NCI-H1694 (cell line): ENCODE data around the gene CIBAR2.
A peak's percentile ranks its signal among the peaks of the same experiment; 100 is the strongest.

ENCODE experiments used
- DNase-seq: peaks from one replicate; lab custom pipeline; 2025; lab: John Stamatoyannopoulos, UW

Gene CIBAR2

DNA sequence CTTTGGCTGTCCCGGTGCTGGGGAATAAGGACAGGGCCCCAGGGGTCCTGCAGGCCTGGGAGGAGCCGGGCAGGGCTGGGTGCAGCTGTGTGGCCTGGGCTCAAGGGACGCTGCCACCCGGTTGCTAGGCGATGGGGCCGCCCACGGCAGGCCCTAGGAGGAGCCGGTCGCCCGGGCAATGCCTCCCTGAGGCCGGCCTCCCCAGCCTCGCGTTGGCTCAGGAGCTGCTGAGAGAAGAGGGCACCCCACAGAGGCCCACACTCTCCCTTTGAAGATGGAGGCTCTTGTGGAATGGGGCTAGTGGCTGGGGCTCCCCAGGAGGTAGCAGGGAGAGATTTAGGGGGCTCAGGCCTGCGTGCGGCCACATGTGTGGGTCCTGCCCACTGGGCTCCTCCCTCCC lies at the start of gene CIBAR2:
Gene CIBAR2 (minus strand): TSS at position 109 of the 400 bp plus-strand sequence. CDS start 120 bp downstream, outside the sequence.
- DNase-seq: no peak

- DNase-seq: no peak
Measured at GRCh38 chr16:85159179-85159980, 47.1 kb upstream of the CIBAR2 start.

DNA sequence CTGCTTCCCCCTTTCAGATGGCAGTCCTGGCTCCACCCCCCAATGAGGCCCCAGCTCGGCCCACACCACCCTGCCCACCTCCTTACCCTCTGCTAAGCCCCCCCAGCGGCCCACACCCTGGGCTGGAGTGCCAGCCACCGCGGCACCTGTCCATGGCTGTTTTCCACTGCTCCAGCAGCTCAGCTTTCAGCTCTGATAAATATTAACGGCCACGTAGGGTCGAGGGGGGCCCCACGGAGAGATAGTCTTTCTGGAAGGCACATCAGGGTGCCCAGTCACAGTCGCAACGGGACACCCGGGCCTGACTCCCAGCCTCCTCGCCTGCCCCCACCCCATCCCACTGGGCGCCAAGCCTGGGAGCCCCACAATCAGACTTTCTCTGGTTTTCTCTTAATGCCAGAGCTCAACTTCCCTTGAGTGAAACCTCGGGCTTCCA lies 46.5 kb upstream of the CIBAR2 start:
- DNase-seq: no peak

GRCh38 chr16:85157813-85158742 lies 45.8 kb upstream of the CIBAR2 start:
- no peak for DNase-seq

- DNase-seq: no peak
Measured at GRCh38 chr16:85157372-85157771, 45.1 kb upstream of the CIBAR2 start.

DNA sequence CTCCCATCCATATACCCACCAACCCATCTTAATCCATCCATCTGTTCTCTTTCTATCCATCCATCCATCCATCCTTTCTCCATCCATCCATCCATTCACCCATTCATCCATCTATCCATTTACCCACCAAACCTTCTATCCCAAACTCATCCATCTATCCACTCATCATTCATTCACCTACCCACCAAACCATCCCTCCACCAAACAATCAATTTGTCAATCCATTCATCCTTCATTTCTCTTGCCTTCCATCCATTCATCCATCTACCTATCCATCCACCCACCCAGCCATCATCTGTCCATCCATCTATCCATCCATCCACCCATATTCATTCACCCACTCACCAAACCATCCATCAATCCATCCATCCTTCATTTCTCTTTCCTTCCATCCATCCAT lies 44.6 kb upstream of the CIBAR2 start:
- no peak for DNase-seq

- no peak for DNase-seq
Measured at GRCh38 chr16:85156440-85156839, 44.2 kb upstream of the CIBAR2 start.

DNA sequence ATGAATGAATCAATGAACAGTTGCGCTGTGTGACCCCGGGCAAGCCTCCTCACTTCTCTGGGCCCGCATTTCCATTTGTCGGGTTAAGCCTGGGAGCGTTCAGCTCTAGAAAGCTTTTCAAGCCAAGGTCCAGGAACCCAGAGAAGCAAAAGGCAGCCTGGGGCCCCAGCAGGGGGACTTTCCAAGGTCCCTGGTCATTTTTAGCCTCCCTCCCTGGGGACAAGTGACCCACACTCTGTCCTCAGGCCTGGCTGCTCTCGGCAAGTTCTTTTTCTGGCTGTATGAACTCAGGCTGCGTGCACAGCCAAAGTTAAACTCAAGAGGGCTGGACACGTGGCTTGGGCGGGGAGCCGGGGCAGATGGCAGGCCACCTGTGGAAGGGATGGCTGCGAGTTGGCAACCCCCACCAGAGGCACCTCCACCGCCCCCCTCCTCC lies 41.4 kb upstream of the CIBAR2 start:
- DNase-seq: no peak

DNA sequence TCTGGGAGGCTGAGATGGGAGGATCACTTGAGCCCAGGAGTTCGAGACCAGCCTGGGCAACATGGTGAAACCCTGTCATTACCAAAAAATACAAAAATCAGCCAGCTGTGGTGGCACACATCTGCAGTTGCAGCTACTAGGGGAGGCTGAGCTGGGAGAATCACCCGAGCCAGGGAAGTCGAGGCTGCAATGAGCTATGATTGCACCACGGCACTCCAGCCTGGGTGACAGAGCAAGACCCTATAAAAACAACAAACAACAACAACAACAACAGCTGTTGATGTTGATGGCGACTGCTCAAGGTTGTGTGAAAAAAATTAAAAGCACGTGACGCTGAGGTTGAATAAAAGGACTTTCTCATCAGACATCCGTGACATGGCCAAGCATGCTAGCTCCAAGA lies 40.8 kb upstream of the CIBAR2 start:
- DNase-seq: no peak

DNA sequence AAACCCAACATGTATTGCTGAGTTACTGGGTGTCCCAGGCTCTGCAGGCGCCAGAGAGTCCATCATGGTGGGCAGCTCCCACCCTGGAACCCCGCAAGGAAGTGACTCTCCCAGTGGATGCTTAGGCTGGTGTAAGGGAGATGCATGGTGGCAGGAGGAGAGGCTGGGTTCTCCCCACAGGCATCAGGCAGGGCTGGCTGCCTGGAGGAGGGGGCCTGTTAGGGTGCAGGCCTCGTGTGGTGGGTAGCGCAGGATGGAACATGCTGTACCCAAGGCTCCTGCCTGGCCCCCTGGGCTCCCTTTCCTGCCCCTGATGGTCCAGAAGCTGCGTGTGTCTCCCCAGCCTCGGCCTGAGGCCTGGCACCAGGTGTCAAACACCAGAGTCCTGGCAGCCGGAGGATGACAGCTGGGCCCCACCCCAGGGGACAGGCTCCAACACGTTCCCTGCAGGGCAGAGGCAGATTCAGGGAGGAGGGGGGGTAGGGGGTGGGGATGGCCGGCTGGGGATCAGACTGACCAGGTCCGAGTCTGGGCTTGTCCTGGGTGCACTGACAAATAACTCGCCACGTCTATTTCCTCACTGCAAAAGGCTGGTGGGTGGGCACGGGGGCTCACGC lies 40.2 kb upstream of the CIBAR2 start:
- peak; percentile 40 for DNase-seq

DNA sequence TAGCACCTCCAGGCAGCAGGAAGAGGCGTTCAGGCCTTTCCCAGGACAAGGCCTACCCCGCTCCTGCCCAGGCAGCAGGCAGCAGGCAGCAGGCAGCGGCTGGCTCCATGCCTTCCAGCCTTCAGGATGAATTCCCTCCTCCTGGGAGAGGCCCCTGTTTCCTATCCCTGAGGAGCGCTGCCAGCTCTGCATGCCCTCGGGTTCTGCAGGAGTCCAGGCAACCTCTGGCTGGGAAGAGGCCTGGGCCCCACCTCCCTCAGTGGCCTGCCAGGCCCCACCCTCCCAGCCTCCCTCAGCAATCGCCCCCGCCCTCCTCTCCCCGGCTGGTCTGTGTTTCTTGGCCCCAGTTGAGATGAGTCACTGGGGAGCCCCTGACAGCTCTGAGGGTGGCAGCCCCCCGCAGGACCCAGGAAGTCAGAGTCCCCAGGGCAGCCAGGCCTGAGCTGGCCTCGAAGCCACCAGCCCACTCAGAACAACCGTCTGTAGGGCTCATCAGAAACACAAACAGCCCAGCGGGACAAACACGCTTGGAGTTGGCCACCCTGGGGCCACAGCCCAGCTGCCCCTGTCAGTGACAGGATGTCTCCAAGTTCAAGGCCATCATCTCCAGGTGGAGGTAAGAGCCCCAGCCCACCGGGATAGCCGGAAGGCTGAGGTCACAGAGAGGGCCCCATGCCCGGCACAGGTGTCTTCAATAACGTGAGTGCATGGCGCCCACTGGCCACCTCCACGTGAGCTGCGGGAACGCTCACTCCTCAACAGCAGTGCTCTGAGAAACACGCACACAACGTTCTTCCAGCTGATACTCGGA lies 39.5 kb upstream of the CIBAR2 start:
- DNase-seq: peak; percentile 75

DNA sequence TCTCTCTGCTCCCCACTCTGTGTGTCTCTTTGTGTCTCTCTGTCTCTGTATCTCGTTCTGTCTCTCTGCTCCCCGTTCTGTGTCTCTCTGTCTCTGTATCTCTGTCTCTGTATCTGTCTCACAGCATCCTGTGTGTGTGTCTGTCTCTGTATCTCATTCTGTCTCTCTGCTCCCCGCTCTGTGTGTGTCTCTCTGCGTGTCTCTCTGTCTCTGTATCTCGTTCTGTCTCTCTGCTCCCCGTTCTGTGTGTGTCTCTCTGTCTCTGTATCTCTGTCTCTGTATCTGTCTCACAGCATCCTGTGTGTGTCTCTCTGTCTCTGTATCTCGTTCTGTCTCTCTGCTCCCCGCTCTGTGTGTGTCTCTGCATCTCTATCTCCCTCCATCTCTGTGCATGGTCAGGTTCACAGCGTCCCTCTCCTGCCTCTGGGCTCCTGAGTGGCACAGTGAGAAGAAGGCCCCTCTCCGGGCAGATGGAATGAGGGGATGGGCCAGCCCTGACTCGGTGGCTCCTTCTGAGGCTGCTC lies 38.9 kb upstream of the CIBAR2 start:
- no peak for DNase-seq

GRCh38 chr16:85150331-85150940 lies 38.2 kb upstream of the CIBAR2 start:
- DNase-seq: no peak

DNA sequence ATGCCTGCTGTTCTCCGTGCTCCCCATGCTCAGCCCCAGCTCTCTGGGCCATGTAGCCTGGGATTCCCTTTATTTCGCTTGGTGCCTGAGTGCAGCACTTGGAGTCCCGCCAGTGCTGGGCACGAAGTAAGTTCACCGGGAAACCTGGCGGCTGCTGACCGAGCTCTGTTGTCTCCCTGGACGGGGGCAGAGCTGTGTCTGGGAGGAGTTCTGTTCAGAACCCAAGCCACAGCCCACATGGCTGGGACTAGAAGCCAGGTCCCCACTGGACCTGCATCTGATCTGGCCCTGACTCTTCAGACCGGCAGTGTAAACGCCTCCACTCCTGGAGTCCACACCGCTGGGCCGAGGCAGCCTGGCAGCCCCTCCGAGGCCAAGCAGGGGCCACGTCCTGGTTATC lies 37.5 kb upstream of the CIBAR2 start:
- DNase-seq: no peak

DNA sequence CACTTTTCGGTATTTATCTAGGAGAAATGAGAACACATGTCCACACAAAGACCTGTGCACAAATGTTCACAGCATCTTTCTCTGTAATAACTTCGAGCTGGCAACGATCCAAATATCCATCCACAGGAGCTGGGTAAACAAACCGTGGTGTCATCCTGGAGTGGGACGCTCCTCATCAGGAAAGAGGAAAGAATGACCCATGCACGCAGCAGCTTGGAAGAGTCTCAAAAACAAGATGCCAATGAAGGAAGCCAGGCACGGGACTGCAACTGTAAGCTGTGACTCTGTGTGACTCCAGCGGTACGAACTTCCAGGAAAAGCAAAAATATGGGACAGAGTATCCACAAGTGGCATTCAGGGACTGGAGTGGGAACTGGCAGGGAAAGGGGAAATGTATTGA lies 36.7 kb upstream of the CIBAR2 start:
- DNase-seq: peak; percentile 52

DNA sequence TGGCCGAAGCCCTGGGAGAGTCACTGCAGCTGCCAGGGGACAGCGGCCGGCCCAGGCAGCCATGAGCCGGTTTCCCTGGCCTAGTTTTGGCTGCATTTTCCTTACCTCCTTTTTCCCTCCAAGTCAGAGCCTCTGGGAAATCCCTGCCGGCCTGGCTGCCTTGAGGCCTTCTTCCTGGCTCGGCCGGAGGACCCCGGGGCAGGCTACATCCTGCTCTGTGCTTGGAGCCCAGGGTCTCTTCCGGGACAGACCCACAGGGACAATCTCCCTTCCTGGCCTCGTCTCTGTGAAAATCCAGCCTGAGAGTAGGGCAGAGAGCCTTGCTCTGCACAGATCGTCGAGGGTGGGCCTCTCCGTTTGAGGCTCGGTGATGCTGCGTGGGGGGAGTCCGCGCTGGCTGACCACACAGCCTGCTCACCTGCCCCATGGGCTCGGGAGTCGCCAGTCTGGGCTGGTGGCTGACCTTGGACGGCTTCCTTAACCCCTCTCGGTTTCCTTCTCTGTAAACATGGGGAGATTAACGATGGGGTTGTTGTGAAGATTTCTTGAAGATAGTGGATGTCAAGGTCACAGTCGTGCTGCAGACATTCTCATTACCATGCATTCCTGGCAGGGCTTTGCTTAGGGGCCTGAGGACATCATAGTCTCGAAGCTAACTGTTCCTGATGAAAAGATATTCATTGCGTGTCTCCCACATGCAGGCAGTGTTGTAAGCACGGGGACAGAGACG lies 34.8 kb upstream of the CIBAR2 start:
- no peak for DNase-seq

- no peak for DNase-seq
Measured at GRCh38 chr16:85146532-85146797, 34.2 kb upstream of the CIBAR2 start.

DNA sequence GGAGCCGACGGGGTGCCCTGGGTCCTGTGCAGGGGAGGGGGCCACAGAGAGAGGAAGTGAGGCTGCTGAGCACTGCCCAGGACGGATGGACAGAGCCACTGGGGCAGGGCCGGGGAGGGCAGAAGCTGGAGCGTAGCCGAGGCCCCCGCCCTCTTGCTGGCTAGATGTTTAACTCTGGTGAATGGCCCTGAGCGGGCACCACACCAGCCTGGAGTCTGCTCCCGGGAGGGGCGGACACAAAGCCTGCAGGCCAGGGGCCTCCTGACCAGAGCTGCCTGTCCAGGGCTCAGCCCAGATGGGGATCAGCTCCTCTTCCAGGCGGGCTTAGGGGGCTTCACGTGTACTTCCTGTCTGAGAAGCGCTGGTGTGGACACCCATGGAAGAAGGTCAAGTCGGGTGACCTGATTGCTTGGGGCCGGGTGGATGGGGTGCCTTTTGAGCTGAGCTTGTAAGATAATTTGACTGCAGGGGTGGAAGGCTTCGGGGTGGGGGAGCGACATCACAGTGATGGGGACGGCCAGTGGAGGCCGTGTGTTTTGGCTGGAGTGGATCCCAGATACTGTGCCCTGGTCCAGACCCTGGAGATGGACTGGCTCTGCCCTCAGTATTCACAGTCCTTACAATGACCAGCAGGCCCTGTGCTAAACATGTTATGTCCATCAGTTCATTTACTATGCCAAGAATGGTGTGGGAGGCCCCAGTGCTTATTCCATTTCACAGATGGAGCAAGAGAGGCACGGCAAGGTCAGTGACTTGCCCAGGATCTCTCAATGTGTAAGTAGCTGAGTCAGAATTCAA lies 33.7 kb upstream of the CIBAR2 start:
- DNase-seq: no peak

DNA sequence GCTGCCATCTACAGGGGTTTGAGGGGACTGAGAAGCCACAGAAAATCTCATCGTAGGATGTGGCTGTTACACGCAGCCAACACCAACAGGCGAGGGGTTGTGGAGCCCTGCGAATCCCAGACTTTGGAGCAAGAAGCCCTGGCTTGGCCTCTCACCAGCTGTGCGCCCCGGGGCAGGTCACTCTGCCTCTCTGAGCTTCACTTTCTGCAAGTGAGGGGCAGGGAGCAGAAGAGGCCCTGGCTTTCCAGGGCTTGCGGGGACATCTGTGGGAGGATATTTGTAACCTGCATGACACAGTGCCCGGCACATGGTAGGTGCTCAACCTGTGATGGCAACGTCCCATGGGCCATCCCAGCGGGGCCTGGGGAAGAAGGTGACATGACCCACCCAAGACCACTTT lies 32.9 kb upstream of the CIBAR2 start:
- DNase-seq: no peak
